HepG2 (cell line): ENCODE measurements around the gene XAGE3.
"Not testable (repeated sequence)": the region's sequence is repeated elsewhere in the genome, so short reads cannot be mapped to it uniquely, and the experiment has no call there.

ENCODE experiments used
- AGO1 ChIP-seq: fragments of 200-400 bp; formaldehyde crosslinking; IDR thresholded peaks from 2 replicates; pipeline ENCODE4 v1.6.1; 2017; ENCODE audit warnings: mild to moderate bottlenecking, low read depth, low read length, moderate library complexity; ENCODE audit not compliant: poor library complexity, severe bottlenecking
- BRCA1 ChIP-seq: sonication (generic); formaldehyde crosslinking; IDR thresholded peaks from 2 replicates; pipeline ENCODE4 v1.4.0; 2020; ENCODE audit warnings: missing genetic modification reagents
- GABPA ChIP-seq, 2 experiments: IDR thresholded peaks; 2 replicates each; pipeline ENCODE4 v1.6.1; 2011 to 2016; ENCODE audit warnings: low read depth in 2 of 2, low read length in 1 of 2, missing biosample characterization in 1 of 2, missing genetic modification characterization in 1 of 2
- POLR2A ChIP-seq, 2 experiments: IDR thresholded peaks; 2 replicates each; pipeline ENCODE4 v1.6.1; 2011; ENCODE audit warnings: low read depth in 2 of 2, low read length in 2 of 2, mild to moderate bottlenecking in 1 of 2, moderate library complexity in 1 of 2; ENCODE audit not compliant: insufficient read depth in 1 of 2
- SUZ12 ChIP-seq: fragments of 150-350 bp; IDR thresholded peaks from 2 replicates; pipeline ENCODE4 v1.6.1; 2014; ENCODE audit warnings: low read depth, low read length
- TARDBP ChIP-seq: sonication (generic); formaldehyde crosslinking; IDR thresholded peaks from 2 replicates; pipeline ENCODE4 v1.8.0; 2022; ENCODE audit warnings: mild to moderate bottlenecking, missing genetic modification reagents
- ZNF253 ChIP-seq: sonication (generic); formaldehyde crosslinking; IDR thresholded peaks from 2 replicates; pipeline ENCODE4 v1.8.0; 2022; ENCODE audit warnings: mild to moderate bottlenecking, missing genetic modification reagents, borderline replicate concordance
- ZNF530 ChIP-seq: sonication (generic); formaldehyde crosslinking; IDR thresholded peaks from 2 replicates; pipeline ENCODE4 v1.5.0; 2020; ENCODE audit warnings: low read depth, mild to moderate bottlenecking, missing genetic modification reagents
- TF ChIP-seq, protein P1 (sequence below), 2 experiments: sonication (generic) in 1 of 2; formaldehyde crosslinking in 1 of 2; IDR thresholded peaks; 2 replicates each; pipeline versions ENCODE4 v1.4.0 to v1.6.1; 2018 to 2020; ENCODE audit warnings: missing genetic modification reagents in 2 of 2, borderline replicate concordance in 1 of 2, low read depth in 1 of 2, mild to moderate bottlenecking in 1 of 2, missing biosample characterization in 1 of 2

DNA sequence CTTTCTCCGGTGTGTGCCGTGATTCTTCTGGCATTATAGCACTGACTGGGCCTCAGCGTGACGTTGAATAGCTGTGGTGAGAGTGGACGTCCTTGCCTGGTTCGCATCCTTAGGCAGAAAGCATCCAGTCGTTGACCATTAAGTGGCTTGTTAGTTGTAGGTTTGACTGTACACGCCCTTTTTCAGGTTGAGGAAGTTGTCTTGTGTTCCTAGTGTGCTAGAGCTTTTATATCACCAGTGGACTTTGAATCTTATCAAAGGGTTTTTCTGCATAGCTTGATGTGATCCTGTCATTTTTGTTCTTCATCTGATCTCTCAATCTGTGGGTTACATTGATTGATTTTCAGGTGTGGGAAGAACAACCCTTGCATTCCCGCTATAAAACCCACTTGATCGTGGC, 37.6 kb upstream of the XAGE3 start:
- TF ChIP-seq ZNF253 (CRISPR knock-in tag); TARDBP (CRISPR knock-in tag); SUZ12; BRCA1; GABPA (IDR thresholded peaks at IDR 0.05; ENCODE audit: low read depth, low read length); GABPA (CRISPR knock-in tag; IDR thresholded peaks at IDR 0.05; ENCODE audit: low read depth); AGO1; ZNF530 (CRISPR knock-in tag); POLR2A (IDR thresholded peaks at IDR 0.05; ENCODE audit: insufficient read depth in 1 of 2, low read depth in 2 of 2, low read length in 2 of 2): not testable (repeated sequence)
- TF ChIP-seq, protein P1, sequence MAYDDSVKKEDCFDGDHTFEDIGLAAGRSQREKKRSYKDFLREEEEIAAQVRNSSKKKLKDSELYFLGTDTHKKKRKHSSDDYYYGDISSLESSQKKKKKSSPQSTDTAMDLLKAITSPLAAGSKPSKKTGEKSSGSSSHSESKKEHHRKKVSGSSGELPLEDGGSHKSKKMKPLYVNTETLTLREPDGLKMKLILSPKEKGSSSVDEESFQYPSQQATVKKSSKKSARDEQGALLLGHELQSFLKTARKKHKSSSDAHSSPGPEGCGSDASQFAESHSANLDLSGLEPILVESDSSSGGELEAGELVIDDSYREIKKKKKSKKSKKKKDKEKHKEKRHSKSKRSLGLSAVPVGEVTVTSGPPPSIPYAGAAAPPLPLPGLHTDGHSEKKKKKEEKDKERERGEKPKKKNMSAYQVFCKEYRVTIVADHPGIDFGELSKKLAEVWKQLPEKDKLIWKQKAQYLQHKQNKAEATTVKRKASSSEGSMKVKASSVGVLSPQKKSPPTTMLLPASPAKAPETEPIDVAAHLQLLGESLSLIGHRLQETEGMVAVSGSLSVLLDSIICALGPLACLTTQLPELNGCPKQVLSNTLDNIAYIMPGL (CRISPR knock-in tag; IDR thresholded peaks at IDR 0.05; ENCODE audit: borderline replicate concordance in 1 of 2, low read depth in 1 of 2), result not testable (repeated sequence)
